NT2/D1 (cell line): ENCODE measurements around the gene MPZL1.

Experiments used
- SUZ12 ChIP-seq: IDR thresholded peaks from 2 replicates; pipeline ENCODE4 v1.6.1; 2011; ENCODE audit not compliant: insufficient read length, insufficient read depth; ENCODE audit errors: extremely low read depth
- YY1 ChIP-seq: IDR thresholded peaks from 2 replicates; pipeline ENCODE4 v1.6.1; 2011; ENCODE audit not compliant: insufficient read length, insufficient read depth

GRCh38 chr1:167693425-167694045 lies 28.2 kb upstream of the MPZL1 start:
- TF ChIP-seq YY1 (no peak), SUZ12 (no peak)
